SH-SY5Y (cell line): ENCODE data around the gene NAALADL2.

Experiments
- GATA2 ChIP-seq: IDR thresholded peaks from 2 replicates; pipeline ENCODE4 v1.6.1; 2011; ENCODE audit warnings: mild to moderate bottlenecking, low read depth, low read length
- GATA3 ChIP-seq: IDR thresholded peaks from 2 replicates; pipeline ENCODE4 v1.6.1; 2011; ENCODE audit warnings: low read depth, mild to moderate bottlenecking, low read length, moderate library complexity

- TF ChIP-seq GATA2 = no peak
- no peak for TF ChIP-seq GATA3
Observed at GRCh38 chr3:174820885-174821284, 38.2 kb upstream of the NAALADL2 start.
